ENCODE data around the gene KLF2.

DNA sequence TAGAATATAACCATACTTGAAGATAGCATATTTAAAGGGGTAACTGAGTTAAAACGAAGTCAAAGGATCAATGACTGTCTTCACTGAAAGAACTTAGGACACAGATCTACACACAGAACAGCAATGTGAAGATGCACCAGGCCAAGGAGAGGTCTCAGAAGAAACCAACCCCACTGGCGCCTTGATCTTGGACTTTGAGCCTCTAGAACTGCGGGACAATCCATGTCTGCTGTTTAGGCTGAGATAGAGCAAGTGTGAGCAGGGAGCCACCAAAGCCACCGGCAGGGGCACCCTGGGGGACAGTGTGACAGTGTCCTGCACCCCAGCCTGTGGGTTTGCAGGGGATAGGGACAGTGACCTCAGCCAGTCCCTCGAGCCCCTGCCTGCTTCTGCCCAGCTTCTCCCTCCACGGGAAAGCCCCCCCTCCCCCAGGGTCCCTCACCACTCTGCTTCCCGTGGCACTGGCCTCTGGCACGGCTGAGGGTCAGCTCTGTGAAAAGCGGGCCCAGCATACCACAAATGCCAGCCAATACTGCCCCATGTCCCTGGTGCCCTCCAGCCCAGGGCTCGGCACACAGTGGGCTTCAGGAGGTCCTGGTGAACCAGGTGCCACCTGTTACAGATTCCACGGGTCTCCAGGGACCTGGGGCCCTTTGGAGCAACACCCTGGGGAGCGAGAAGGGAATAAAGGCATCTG lies 40.8 kb downstream of the KLF2 start:
- TF ChIP-seq POLR2A (IDR thresholded peaks at IDR 0.05; ENCODE audit: low read depth), result no peak
- no peak for TF ChIP-seq EP300 (IDR thresholded peaks at IDR 0.05)
